Left ventricle myocardium inferior (tissue), 1 donor: Measurements from ENCODE around the gene EPHB2. TPM values are rescaled to one million over a fixed set of nuclear protein-coding genes. Genes with fewer than 3 reads are reported as not detected.
"Not testable (repeated sequence)": the region's sequence is repeated elsewhere in the genome, so short reads cannot be mapped to it uniquely, and the experiment has no call there.

Source experiments
- DNase-seq: peaks from one replicate; pipeline ENCODE4 v3.0.0-alpha.2; 2020
- H3K27ac ChIP-seq: fragments of 200-600 bp; replicated peaks from 2 replicates; pipeline ENCODE4 v1.8.0; 2021
- H3K27me3 ChIP-seq: fragments of 200-600 bp; 2 replicates; pipeline ENCODE4 v1.8.0; 2021; ENCODE audit warnings: low read depth
- H3K36me3 ChIP-seq: fragments of 200-600 bp; 2 replicates; pipeline ENCODE4 v1.8.0; 2021
- H3K4me1 ChIP-seq: fragments of 200-600 bp; 2 replicates; pipeline ENCODE4 v1.8.0; 2021
- H3K4me3 ChIP-seq: fragments of 200-600 bp; 2 replicates; pipeline ENCODE4 v1.8.0; 2021; ENCODE audit warnings: mild to moderate bottlenecking, moderate library complexity
- H3K9me3 ChIP-seq: fragments of 200-600 bp; replicated peaks from 2 replicates; pipeline ENCODE4 v1.8.0; 2021
- CTCF ChIP-seq: fragments of 200-600 bp; IDR thresholded peaks from 2 replicates; pipeline ENCODE4 v1.8.0; 2021; ENCODE audit warnings: antibody characterized with exemption, mild to moderate bottlenecking, borderline replicate concordance
- intact Hi-C: fragments of 100-400 bp; cut with micrococcal nuclease; formaldehyde crosslinking; loops from one replicate; pipeline ENCODE4 v1.11.0; 2022
- total RNA-seq: library from RNA; stranded (reverse); fragmentation: NEBNext Ultra II Directional; extraction: Animal tissue kit (Norgen Biotek cat#: 25700); gene quantifications from one replicate; pipeline ENCODE4 v1.2.1, GENCODE V29; 2021
- donor health status: DM: no; HTN: yes; CAD: no; lungs with severe emphysema.

Gene EPHB2
- total RNA-seq, 1 donor from 2014 or later, result 2.0 TPM

- H3K27ac ChIP-seq, result no peak overlapping the region
- H3K4me3 ChIP-seq, result no peak overlapping the region
- H3K27me3 ChIP-seq, result peaks cover 5% of the 10 kb centered on the region
- no peaks in the 10 kb centered on the region for H3K9me3 ChIP-seq
- intact Hi-C loops, result no loop called here
- TF ChIP-seq CTCF, result no peak
- DNase-seq, result no peak
- no peaks in the 10 kb centered on the region for H3K36me3 ChIP-seq
- peaks cover 35% of the 10 kb centered on the region for H3K4me1 ChIP-seq
Measured at GRCh38 chr1:22830757-22831340, 120.2 kb downstream of the EPHB2 start.

- H3K27ac ChIP-seq, result no peak overlapping the region
- no peaks in the 10 kb centered on the region for H3K36me3 ChIP-seq
- DNase-seq, result no peak
- peaks cover 5% of the 10 kb centered on the region for H3K27me3 ChIP-seq
- H3K4me3 ChIP-seq, result no peak overlapping the region
- TF ChIP-seq CTCF, result no peak
- intact Hi-C loops, result no loop called here
- H3K4me1 ChIP-seq, result peaks cover 26% of the 10 kb centered on the region
- H3K9me3 ChIP-seq, result no peaks in the 10 kb centered on the region
Measured at GRCh38 chr1:22831729-22832413, 121.2 kb downstream of the EPHB2 start.

GRCh38 chr1:22832414-22832786, 121.8 kb downstream of the EPHB2 start:
- Histone ChIP-seq H3K4me1 (peaks cover 20% of the 10 kb centered on the region), H3K27me3 (peaks cover 5% of the 10 kb centered on the region), H3K27ac (no peak overlapping the region), H3K36me3 (no peaks in the 10 kb centered on the region), H3K4me3 (no peak overlapping the region), H3K9me3 (no peaks in the 10 kb centered on the region)
- no peak for DNase-seq
- TF ChIP-seq CTCF, result no peak
- intact Hi-C loops, result no loop called here

- no peak for DNase-seq
- Histone ChIP-seq H3K4me1 (peaks cover 7% of the 10 kb centered on the region), H3K4me3 (no peak overlapping the region), H3K36me3 (no peaks in the 10 kb centered on the region), H3K9me3 (no peaks in the 10 kb centered on the region), H3K27ac (no peak overlapping the region), H3K27me3 (peaks cover 5% of the 10 kb centered on the region)
- intact Hi-C loops, result no loop called here
- no peak for TF ChIP-seq CTCF
Measured at GRCh38 chr1:22833699-22834098, 123.1 kb downstream of the EPHB2 start.

GRCh38 chr1:22834420-22834819, 123.8 kb downstream of the EPHB2 start:
- H3K27me3 ChIP-seq, H3K4me1 ChIP-seq, intact Hi-C loops, H3K9me3 ChIP-seq, H3K4me3 ChIP-seq, DNase-seq, H3K27ac ChIP-seq, H3K36me3 ChIP-seq: not testable (repeated sequence)

- intact Hi-C loops, result no loop called here
- no peaks in the 10 kb centered on the region for H3K36me3 ChIP-seq
- no peaks in the 10 kb centered on the region for H3K4me1 ChIP-seq
- H3K9me3 ChIP-seq, result no peaks in the 10 kb centered on the region
- no peak for DNase-seq
- H3K4me3 ChIP-seq, result no peak overlapping the region
- TF ChIP-seq CTCF, result no peak
- no peak overlapping the region for H3K27ac ChIP-seq
- peaks cover 5% of the 10 kb centered on the region for H3K27me3 ChIP-seq
Measured at GRCh38 chr1:22835636-22836319, 125.1 kb downstream of the EPHB2 start.
